Measurements from ENCODE around the gene ARSK.

ARSK gene

GRCh38 chr5:95564450-95564849 is 9.5 kb downstream of the ARSK start:
- no peak for DNase-seq

- DNase-seq: no peak
These were observed 10.5 kb downstream of the ARSK start for GRCh38 chr5:95565280-95565920.

- DNase-seq: no peak
These were observed 17.1 kb downstream of the ARSK start for GRCh38 chr5:95572016-95572415.

GRCh38 chr5:95581576-95581975 is 26.7 kb downstream of the ARSK start:
- no peak for DNase-seq

GRCh38 chr5:95583992-95584391 is 29.1 kb downstream of the ARSK start:
- DNase-seq: no peak

GRCh38 chr5:95590880-95591279 is 36.0 kb downstream of the ARSK start:
- DNase-seq: no peak

GRCh38 chr5:95591490-95591901 is 36.6 kb downstream of the ARSK start:
- DNase-seq: no peak

GRCh38 chr5:95595289-95595931 is 40.5 kb downstream of the ARSK start:
- no peak for DNase-seq

GRCh38 chr5:95599252-95599651 is 44.4 kb downstream of the ARSK start:
- no peak for DNase-seq

- no peak for DNase-seq
These were observed 45.7 kb downstream of the ARSK start for GRCh38 chr5:95600557-95600956.

GRCh38 chr5:95605786-95606185 is 50.9 kb downstream of the ARSK start:
- no peak for DNase-seq

- DNase-seq: no peak
These were observed 51.5 kb downstream of the ARSK start for GRCh38 chr5:95606419-95606818.

- no peak for DNase-seq
These were observed 54.8 kb downstream of the ARSK start for GRCh38 chr5:95609711-95610110.

- DNase-seq: no peak
These were observed 55.6 kb downstream of the ARSK start for GRCh38 chr5:95610546-95610945.

- no peak for DNase-seq
These were observed 56.5 kb downstream of the ARSK start for GRCh38 chr5:95611396-95611795.

GRCh38 chr5:95613514-95613913 is 58.6 kb downstream of the ARSK start:
- no peak for DNase-seq

- no peak for DNase-seq
These were observed 60.2 kb downstream of the ARSK start for GRCh38 chr5:95615164-95615467.

- no peak for DNase-seq
These were observed 62.2 kb downstream of the ARSK start for GRCh38 chr5:95617057-95617456.

GRCh38 chr5:95619096-95619495 is 64.2 kb downstream of the ARSK start:
- no peak for DNase-seq

- no peak for DNase-seq
These were observed 64.7 kb downstream of the ARSK start for GRCh38 chr5:95619514-95620029.

- no peak for DNase-seq
These were observed 65.3 kb downstream of the ARSK start, which contains the start of gene GPR150 for GRCh38 chr5:95620030-95620869. GPR150 (plus strand) TSS chr5:95620087; CDS start chr5:95620276, 189 bp downstream.

GRCh38 chr5:95620870-95621838 is 66.3 kb downstream of the ARSK start:
- no peak for DNase-seq

All from 8988T (cell line).